Measurements from ENCODE around the gene SLC25A17. TPM values are rescaled to one million over a fixed set of nuclear protein-coding genes. Genes with fewer than 3 reads are reported as not detected.

SLC25A17 gene
- polyA plus RNA-seq, 1 donor (not counting 4 experiments of a cell fraction or from before 2014, with no cell fraction given), result 40.0 TPM

GRCh38 chr22:40813912-40814315 is 5.2 kb downstream of the SLC25A17 start:
- FAIRE-seq, result no peak
- Histone ChIP-seq H3K9me1 (ENCODE audit: control insufficient read depth, extremely low read depth, insufficient read depth, low read length) (peaks cover 2% of the 10 kb centered on the region), H3K27me3 (ENCODE audit: control insufficient read depth, extremely low read depth, insufficient read depth, low read length) (no peaks in the 10 kb centered on the region), H4K20me1 (ENCODE audit: control insufficient read depth, extremely low read depth, insufficient read depth, low read length) (no peaks in the 10 kb centered on the region), H3K4me3 (ENCODE audit: control insufficient read depth in 2 of 3, extremely low read depth in 1 of 3, insufficient read depth in 2 of 3, low read depth in 1 of 3, low read length in 3 of 3) (no peak overlapping the region), H2AFZ (ENCODE audit: control insufficient read depth, low read length) (no peak overlapping the region), H3K4me1 (ENCODE audit: control insufficient read depth, extremely low read depth, insufficient read depth, low read length) (peaks cover 25% of the 10 kb centered on the region), H3K9ac (ENCODE audit: control insufficient read depth, extremely low read depth, insufficient read depth, low read length) (no peak overlapping the region), H3K4me2 (ENCODE audit: control insufficient read depth, extremely low read depth, insufficient read depth, low read depth, low read length) (no peak overlapping the region), H3K79me2 (ENCODE audit: control insufficient read depth, insufficient read depth, low read length) (peaks cover 72% of the 10 kb centered on the region), H3K27ac (ENCODE audit: control insufficient read depth, insufficient read depth, low read length) (no peak overlapping the region), H3K36me3 (ENCODE audit: control insufficient read depth in 2 of 2, extremely low read depth in 1 of 2, insufficient read depth in 2 of 2, low read length in 2 of 2) (peaks cover 0 to 10% of the 10 kb centered on the region in 2 experiments), H3K9me3 (ENCODE audit: control insufficient read depth, low read depth, low read length) (no peaks in the 10 kb centered on the region)
- TF ChIP-seq CTCF (optimal IDR thresholded peaks at IDR 0.05 in 1 of 3, IDR thresholded peaks at IDR 0.05 in 1 of 3, conservative IDR thresholded peaks at IDR 0.05 in 1 of 3; ENCODE audit: extremely low read depth in 1 of 3, insufficient read depth in 2 of 3, low read length in 3 of 3), result no peak
- TF ChIP-seq EZH2 (IDR thresholded peaks at IDR 0.05; ENCODE audit: low read length), result no peak
- DNase-seq (ENCODE audit: low read depth, low spot score), result no peak
- dilution Hi-C loops (cut with MboI; ENCODE audit: extremely low pct_ligation_motif_present, low sequenced_read_pairs), result no loop called here

GRCh38 chr22:40808018-40808841 is 10.9 kb downstream of the SLC25A17 start:
- Histone ChIP-seq H3K27ac (ENCODE audit: control insufficient read depth, insufficient read depth, low read length) (peak overlapping the region; percentile 10), H3K27me3 (ENCODE audit: control insufficient read depth, extremely low read depth, insufficient read depth, low read length) (no peaks in the 10 kb centered on the region), H3K36me3 (ENCODE audit: control insufficient read depth in 2 of 2, extremely low read depth in 1 of 2, insufficient read depth in 2 of 2, low read length in 2 of 2) (peaks cover 0 to 14% of the 10 kb centered on the region in 2 experiments), H3K79me2 (ENCODE audit: control insufficient read depth, insufficient read depth, low read length) (peaks cover 45% of the 10 kb centered on the region), H3K4me3 (ENCODE audit: control insufficient read depth in 2 of 3, extremely low read depth in 1 of 3, insufficient read depth in 2 of 3, low read depth in 1 of 3, low read length in 3 of 3) (no peak overlapping the region), H3K4me1 (ENCODE audit: control insufficient read depth, extremely low read depth, insufficient read depth, low read length) (peaks cover 12% of the 10 kb centered on the region), H3K9me3 (ENCODE audit: control insufficient read depth, low read depth, low read length) (no peaks in the 10 kb centered on the region), H3K9me1 (ENCODE audit: control insufficient read depth, extremely low read depth, insufficient read depth, low read length) (no peaks in the 10 kb centered on the region), H3K4me2 (ENCODE audit: control insufficient read depth, extremely low read depth, insufficient read depth, low read depth, low read length) (no peak overlapping the region), H2AFZ (ENCODE audit: control insufficient read depth, low read length) (no peak overlapping the region), H3K9ac (ENCODE audit: control insufficient read depth, extremely low read depth, insufficient read depth, low read length) (no peak overlapping the region), H4K20me1 (ENCODE audit: control insufficient read depth, extremely low read depth, insufficient read depth, low read length) (no peaks in the 10 kb centered on the region)
- DNase-seq (ENCODE audit: low read depth, low spot score), result no peak
- dilution Hi-C loops (cut with MboI; ENCODE audit: extremely low pct_ligation_motif_present, low sequenced_read_pairs), result no loop called here
- FAIRE-seq, result no peak
- no peak for TF ChIP-seq EZH2 (IDR thresholded peaks at IDR 0.05; ENCODE audit: low read length)
- no peak for TF ChIP-seq CTCF (optimal IDR thresholded peaks at IDR 0.05 in 1 of 3, IDR thresholded peaks at IDR 0.05 in 1 of 3, conservative IDR thresholded peaks at IDR 0.05 in 1 of 3; ENCODE audit: extremely low read depth in 1 of 3, insufficient read depth in 2 of 3, low read length in 3 of 3)
